GM18502 (cell line): ENCODE results near the gene CPZ.

Experiments used
- ATAC-seq: cut with Tn5 transposase; IDR thresholded peaks from one replicate; pipeline ENCODE4 v1.9.1; 2021; ENCODE audit warnings: mild to moderate bottlenecking; ENCODE audit not compliant: unreplicated experiment, poor library complexity

CPZ gene

GRCh38 chr4:8666581-8666980, 74.0 kb downstream of the CPZ start:
- ATAC-seq = no peak
